ENCODE measurements around the gene AJAP1. TPM values are rescaled to one million over a fixed set of nuclear protein-coding genes. Genes with fewer than 3 reads are reported as not detected.
A peak's percentile ranks its signal among the peaks of the same experiment; 100 is the strongest.

AJAP1 gene
- total and polyA plus RNA-seq, 2 of the 8 experiments (the other 6 are each of a cell fraction or from before 2014, with no cell fraction given) = 1.9 to 6.2 TPM

DNA sequence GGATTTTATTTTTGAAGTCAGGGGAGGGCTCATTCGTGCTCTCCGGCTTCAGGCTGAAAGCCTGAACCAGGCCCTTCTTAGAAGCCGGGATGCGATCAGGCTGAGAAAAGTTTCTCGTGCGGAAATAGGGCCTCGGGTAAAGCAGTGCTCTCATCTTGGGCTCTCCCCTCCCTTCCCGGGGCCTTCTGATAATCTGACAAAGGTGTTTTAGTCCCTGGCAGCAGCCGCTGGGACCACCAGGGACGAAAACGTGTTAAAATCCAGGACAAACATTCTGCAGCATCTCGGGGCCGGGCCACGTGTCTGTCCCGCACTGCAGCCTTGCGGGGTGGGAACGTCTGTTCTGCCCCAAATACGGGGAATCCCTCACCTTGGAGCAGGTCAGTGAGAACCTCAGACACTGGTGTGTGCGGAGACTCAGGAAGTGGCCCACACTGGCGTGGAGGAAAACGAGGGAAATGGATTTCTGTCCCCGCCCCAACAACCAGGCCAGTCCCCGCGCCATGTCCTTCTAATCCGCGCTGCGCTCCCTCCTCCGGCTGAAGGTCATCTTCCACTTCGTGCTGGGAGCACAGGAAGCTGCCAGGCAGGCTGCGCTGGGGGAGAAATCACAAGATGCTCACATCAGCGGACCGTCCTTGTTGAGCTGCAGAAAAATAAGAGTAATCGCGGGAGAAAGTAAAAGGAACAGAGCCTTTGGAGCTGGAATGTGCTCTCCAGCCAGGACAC, 16.6 kb upstream of the AJAP1 start:
- Histone ChIP-seq H3K4me2 (ENCODE audit: insufficient read depth in 1 of 2, low read depth in 2 of 2, low read length in 2 of 2) (no peak overlapping the region), H3K4me3 (ENCODE audit: extremely low read depth in 1 of 4, insufficient read depth in 2 of 4, low read depth in 3 of 4, low read length in 4 of 4) (no peak overlapping the region), H3K56ac (replicated peaks; ENCODE audit: insufficient read length, low read depth, low read length) (no peak overlapping the region), H3K18ac (ENCODE audit: extremely low read depth, low read length) (peak overlapping the region; percentile 71; the same call in 1 of the 2 replicates), H3K79me2 (ENCODE audit: control insufficient read depth in 1 of 2, insufficient read depth in 2 of 2, low read length in 2 of 2) (no peaks in the 10 kb centered on the region), H3K27ac (ENCODE audit: low read depth, low read length) (no peak overlapping the region), H4K5ac (ENCODE audit: insufficient read length, low read depth, low read length) (no peak overlapping the region), H2AFZ (ENCODE audit: low read length) (peak overlapping the region; percentile 95), H3K79me1 (ENCODE audit: low read depth, low read length) (no peaks in the 10 kb centered on the region), H3K4ac (replicated peaks; ENCODE audit: insufficient read length, low read depth, low read length) (no peak overlapping the region), H3K9ac (replicated peaks in 1 of 4; ENCODE audit: extremely low read depth in 1 of 4, low read depth in 3 of 4, low read length in 3 of 4) (no peak overlapping the region), H4K8ac (ENCODE audit: extremely low read depth, insufficient read depth, low read length) (peak overlapping the region; percentile 15; the same call in 1 of the 2 replicates), H2BK120ac (replicated peaks; ENCODE audit: low read depth, low read length) (no peak overlapping the region), H2BK5ac (ENCODE audit: low read depth, low read length) (peak overlapping the region; percentile 66; the same call in 1 of the 2 replicates), H4K20me1 (replicated peaks in 1 of 2; ENCODE audit: control insufficient read depth in 1 of 2, insufficient read depth in 2 of 2, low read length in 2 of 2) (no peaks in the 10 kb centered on the region), H2BK12ac (ENCODE audit: low read depth, low read length) (peak overlapping the region; percentile 80; the same call in 1 of the 2 replicates), H3K9me3 (ENCODE audit: insufficient read depth in 2 of 2, low read depth in 1 of 2, low read length in 1 of 2) (no peaks in the 10 kb centered on the region), H3K23me2 (ENCODE audit: low read depth, low read length) (no peaks in the 10 kb centered on the region), H3K27me3 (replicated peaks in 1 of 4; ENCODE audit: control insufficient read depth in 3 of 4, extremely low read depth in 1 of 4, insufficient read depth in 3 of 4, low read length in 3 of 4) (no peaks in the 10 kb centered on the region), H3K14ac (ENCODE audit: insufficient read length) (no peak overlapping the region), H2BK20ac (ENCODE audit: low read length) (0 out of 2 replicates have a peak overlapping the region, but pooled peaks have one; percentile 72), H2AK5ac (ENCODE audit: low read depth, low read length) (no peak overlapping the region), H3K23ac (ENCODE audit: insufficient read length) (no peak overlapping the region), H4K91ac (replicated peaks; ENCODE audit: insufficient read length, low read length) (peak overlapping the region; percentile 38), H3K4me1 (replicated peaks in 1 of 4; ENCODE audit: control insufficient read depth in 3 of 4, insufficient read depth in 4 of 4, low read length in 3 of 4) (peaks cover 0 to 8% (median 2%) of the 10 kb centered on the region in 4 experiments; a peak in 4 of 7 replicates), H2BK15ac (ENCODE audit: low read length) (0 out of 2 replicates have a peak overlapping the region, but pooled peaks have one; percentile 72), H3K36me3 (ENCODE audit: control insufficient read depth in 2 of 4, insufficient read depth in 4 of 4, low read length in 3 of 4) (no peaks in the 10 kb centered on the region)
- DNase-seq (ENCODE audit: low read depth in 1 of 2, low spot score in 2 of 2) = no peak
- CTCF ChIA-PET (ENCODE audit: partially characterized antibody) = interaction anchor here (0.5 to 0.6 kb wide), 2 partner anchors 46 to 446 kb away, joined by 3 read pairs; no protein-coding TSS in a partner anchor
- WGBS, 2 experiments (ENCODE audit: extremely low coverage in 1 of 2, insufficient coverage in 1 of 2, insufficient read length in 1 of 2, insufficient replicate concordance in 2 of 2, low coverage in 1 of 2, low lambda C conversion rate in 2 of 2, missing lambda C conversion rate in 1 of 2) = 83% methylated on average over 33 of the region's 34 CpGs; no CpG with 5 or more reads in 1 of the 2 experiments
- FAIRE-seq = no peak
- POLR2A ChIA-PET (ENCODE audit: partially characterized antibody) = interaction anchor here (0.7 to 0.9 kb wide), 2 partner anchors 11 to 56 kb away, joined by 3 read pairs; no protein-coding TSS in a partner anchor
- TF ChIP-seq NANOG (IDR thresholded peaks at IDR 0.05; ENCODE audit: insufficient read depth, low read depth, low read length, poor library complexity, severe bottlenecking) = no peak

Data from H1 (cell line).